ENCODE measurements around the gene COX19.

GRCh38 chr7:982511-983003 is 7.2 kb upstream of the COX19 start:
- TF ChIP-seq, protein P1, sequence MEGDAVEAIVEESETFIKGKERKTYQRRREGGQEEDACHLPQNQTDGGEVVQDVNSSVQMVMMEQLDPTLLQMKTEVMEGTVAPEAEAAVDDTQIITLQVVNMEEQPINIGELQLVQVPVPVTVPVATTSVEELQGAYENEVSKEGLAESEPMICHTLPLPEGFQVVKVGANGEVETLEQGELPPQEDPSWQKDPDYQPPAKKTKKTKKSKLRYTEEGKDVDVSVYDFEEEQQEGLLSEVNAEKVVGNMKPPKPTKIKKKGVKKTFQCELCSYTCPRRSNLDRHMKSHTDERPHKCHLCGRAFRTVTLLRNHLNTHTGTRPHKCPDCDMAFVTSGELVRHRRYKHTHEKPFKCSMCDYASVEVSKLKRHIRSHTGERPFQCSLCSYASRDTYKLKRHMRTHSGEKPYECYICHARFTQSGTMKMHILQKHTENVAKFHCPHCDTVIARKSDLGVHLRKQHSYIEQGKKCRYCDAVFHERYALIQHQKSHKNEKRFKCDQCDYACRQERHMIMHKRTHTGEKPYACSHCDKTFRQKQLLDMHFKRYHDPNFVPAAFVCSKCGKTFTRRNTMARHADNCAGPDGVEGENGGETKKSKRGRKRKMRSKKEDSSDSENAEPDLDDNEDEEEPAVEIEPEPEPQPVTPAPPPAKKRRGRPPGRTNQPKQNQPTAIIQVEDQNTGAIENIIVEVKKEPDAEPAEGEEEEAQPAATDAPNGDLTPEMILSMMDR (IDR thresholded peaks at IDR 0.05) = no peak
- no peak for TF ChIP-seq POLR2A (IDR thresholded peaks at IDR 0.05)
